IMR-90 (cell line): ENCODE measurements around the gene TRPC3. TPM values are rescaled to one million over a fixed set of nuclear protein-coding genes. Genes with fewer than 3 reads are reported as not detected.

ENCODE experiments used
- ATAC-seq: fragments of 200-7000 bp; cut with Tn5 transposase; 2 replicates; pipeline ENCODE4 v1.9.1; 2020; ENCODE audit warnings: low read depth, mild to moderate bottlenecking, moderate library complexity
- BruUV-seq: library from RNA; stranded (reverse); fragments of 400-500 nt; replicated peaks from 2 replicates; lab custom pipeline; 2021; lab: Mats Ljungman, UMichigan
- CTCF ChIA-PET: fragments of 300-600 bp; formaldehyde crosslinking; extraction: SDS; loops from one replicate; lab custom pipeline; 2021; ENCODE audit warnings: antibody characterized with exemption; lab: Yijun Ruan, JAX
- POLR2A ChIA-PET: fragments of 300-600 bp; sonication (Branson Sonifier 250); formaldehyde crosslinking; loops from one replicate; lab custom pipeline; 2022; ENCODE audit warnings: antibody characterized with exemption; ENCODE audit not compliant: unreplicated experiment; lab: Charles Lee
- DNase-seq: peaks from one replicate; pipeline ENCODE4 v3.0.0; 2013
- H2AFZ ChIP-seq: replicated peaks from 2 replicates; pipeline ENCODE3; 2013; ENCODE audit warnings: low read length, mild to moderate bottlenecking; ENCODE audit not compliant: poor library complexity
- H2AK5ac ChIP-seq: 2 replicates; pipeline ENCODE4 v1.6.1; 2013; ENCODE audit warnings: low read depth, low read length, inconsistent platforms
- H2AK9ac ChIP-seq: replicated peaks from 2 replicates; pipeline ENCODE3; 2013; ENCODE audit warnings: mild to moderate bottlenecking, low read depth, low read length, moderate library complexity; ENCODE audit not compliant: poor library complexity
- H2BK120ac ChIP-seq: 2 replicates; pipeline ENCODE4 v1.6.1; 2013; ENCODE audit warnings: low read depth, low read length, inconsistent platforms
- H2BK15ac ChIP-seq: 3 replicates; pipeline ENCODE4 v1.6.1; 2013; ENCODE audit warnings: low read depth, low read length, inconsistent platforms
- H2BK20ac ChIP-seq: 2 replicates; pipeline ENCODE4 v1.6.1; 2013; ENCODE audit warnings: low read depth, mild to moderate bottlenecking, inconsistent platforms, low read length, moderate library complexity
- H2BK5ac ChIP-seq: 2 replicates; pipeline ENCODE4 v1.6.1; 2013; ENCODE audit warnings: mild to moderate bottlenecking, low read depth, low read length, inconsistent platforms; ENCODE audit not compliant: poor library complexity, severe bottlenecking
- H3K14ac ChIP-seq: replicated peaks from 2 replicates; pipeline ENCODE4 v1.6.1; 2013; ENCODE audit warnings: low read depth, low read length, inconsistent platforms
- H3K18ac ChIP-seq: 2 replicates; pipeline ENCODE4 v1.6.1; 2013; ENCODE audit warnings: low read depth, low read length, control low read depth
- H3K23ac ChIP-seq: 2 replicates; pipeline ENCODE4 v1.6.1; 2013; ENCODE audit warnings: low read depth, low read length, inconsistent platforms
- H3K27ac ChIP-seq: 2 replicates; pipeline ENCODE4 v1.5.1; 2013; ENCODE audit warnings: mild to moderate bottlenecking, control low read depth, low read length; ENCODE audit not compliant: insufficient read depth
- H3K27me3 ChIP-seq: 2 replicates; pipeline ENCODE4 v1.6.1; 2013; ENCODE audit warnings: low read length; ENCODE audit not compliant: control insufficient read depth, insufficient read depth
- H3K36me3 ChIP-seq: 2 replicates; pipeline ENCODE4 v1.6.1; 2013; ENCODE audit warnings: low read length, mixed read lengths; ENCODE audit not compliant: control insufficient read depth, insufficient read depth
- H3K4ac ChIP-seq: 2 replicates; pipeline ENCODE4 v1.6.1; 2013; ENCODE audit warnings: low read depth, low read length, inconsistent platforms
- H3K4me1 ChIP-seq: 2 replicates; pipeline ENCODE4 v1.6.1; 2013; ENCODE audit warnings: low read length, mixed read lengths; ENCODE audit not compliant: control insufficient read depth, insufficient read depth
- H3K4me2 ChIP-seq: 2 replicates; pipeline ENCODE4 v1.6.1; 2013; ENCODE audit warnings: low read depth, mild to moderate bottlenecking, control low read depth, low read length, moderate library complexity
- H3K4me3 ChIP-seq: 2 replicates; pipeline ENCODE4 v1.5.1; 2013; ENCODE audit warnings: low read depth, mild to moderate bottlenecking, control low read depth, low read length, moderate library complexity; ENCODE audit not compliant: insufficient read depth
- H3K56ac ChIP-seq: 2 replicates; pipeline ENCODE4 v1.6.1; 2013; ENCODE audit warnings: low read length, inconsistent platforms; ENCODE audit not compliant: insufficient read depth; ENCODE audit errors: extremely low read depth
- H3K79me1 ChIP-seq, 2 experiments: 2 replicates each; pipeline ENCODE4 v1.6.1; 2013; ENCODE audit warnings: low read length in 2 of 2, inconsistent platforms in 1 of 2, low read depth in 1 of 2
- H3K9ac ChIP-seq: 2 replicates; pipeline ENCODE4 v1.6.1; 2013; ENCODE audit warnings: low read depth, low read length, control low read depth
- H3K9me1 ChIP-seq: 2 replicates; pipeline ENCODE4 v1.6.1; 2013; ENCODE audit warnings: low read length, inconsistent platforms; ENCODE audit not compliant: insufficient read depth
- H3K9me3 ChIP-seq: 2 replicates; pipeline ENCODE4 v1.6.1; 2013; ENCODE audit warnings: low read length; ENCODE audit not compliant: control insufficient read depth, insufficient read depth
- H4K20me1 ChIP-seq: 2 replicates; pipeline ENCODE4 v1.6.1; 2013; ENCODE audit warnings: low read length, inconsistent platforms; ENCODE audit not compliant: insufficient read depth
- H4K5ac ChIP-seq: 2 replicates; pipeline ENCODE4 v1.6.1; 2013; ENCODE audit warnings: mild to moderate bottlenecking, low read depth, low read length, control low read depth
- H4K8ac ChIP-seq, 2 experiments: 2 replicates each; pipeline ENCODE4 v1.6.1; 2013; ENCODE audit warnings: low read depth in 2 of 2, low read length in 2 of 2, control low read depth in 1 of 2, inconsistent platforms in 1 of 2
- H4K91ac ChIP-seq: 2 replicates; pipeline ENCODE4 v1.6.1; 2013; ENCODE audit warnings: low read depth, low read length, inconsistent platforms; ENCODE audit not compliant: insufficient read depth
- BHLHE40 ChIP-seq: fragments of 150-350 bp; IDR thresholded peaks from 2 replicates; pipeline ENCODE4 v1.6.1; 2016; ENCODE audit warnings: mild to moderate bottlenecking, low read depth, low read length
- CEBPB ChIP-seq: IDR thresholded peaks from 2 replicates; pipeline ENCODE4 v1.6.1; 2012; ENCODE audit warnings: low read depth, low read length, improper control_type of control experiment
- CHD1 ChIP-seq: IDR thresholded peaks from 2 replicates; pipeline ENCODE4 v1.6.1; 2012; ENCODE audit warnings: low read depth, low read length, improper control_type of control experiment
- FOS ChIP-seq: fragments of 150-350 bp; IDR thresholded peaks from 2 replicates; pipeline ENCODE4 v1.6.1; 2016; ENCODE audit warnings: low read depth, low read length
- MAFK ChIP-seq: IDR thresholded peaks from 2 replicates; pipeline ENCODE4 v1.6.1; 2012; ENCODE audit warnings: low read depth, low read length, improper control_type of control experiment
- MAZ ChIP-seq: IDR thresholded peaks from 2 replicates; pipeline ENCODE4 v1.6.1; 2012; ENCODE audit warnings: low read depth, mild to moderate bottlenecking, low read length, improper control_type of control experiment, moderate library complexity, borderline replicate concordance
- MXI1 ChIP-seq: IDR thresholded peaks from 2 replicates; pipeline ENCODE4 v1.6.1; 2012; ENCODE audit warnings: low read depth, mild to moderate bottlenecking, low read length, moderate library complexity, borderline replicate concordance
- NFE2L2 ChIP-seq: fragments of 150-350 bp; IDR thresholded peaks from 2 replicates; pipeline ENCODE4 v1.6.1; 2016; ENCODE audit warnings: low read depth, mild to moderate bottlenecking, low read length
- POLR2A ChIP-seq: IDR thresholded peaks from 2 replicates; pipeline ENCODE4 v1.6.1; 2012; ENCODE audit warnings: mild to moderate bottlenecking, low read depth, low read length
- RAD21 ChIP-seq: IDR thresholded peaks from 2 replicates; pipeline ENCODE4 v1.6.1; 2012; ENCODE audit warnings: low read length, improper control_type of control experiment
- RCOR1 ChIP-seq: IDR thresholded peaks from 2 replicates; pipeline ENCODE4 v1.6.1; 2012; ENCODE audit warnings: mild to moderate bottlenecking, low read length, improper control_type of control experiment; ENCODE audit not compliant: insufficient replicate concordance
- RFX5 ChIP-seq: IDR thresholded peaks from 2 replicates; pipeline ENCODE4 v1.8.0; 2012; ENCODE audit warnings: low read depth, mild to moderate bottlenecking, low read length, moderate library complexity
- SMC3 ChIP-seq: fragments of 150-350 bp; IDR thresholded peaks from 2 replicates; pipeline ENCODE4 v1.6.1; 2016; ENCODE audit warnings: low read depth, mild to moderate bottlenecking, antibody characterized with exemption, low read length, moderate library complexity
- WGBS, 2 experiments: methylation state at CpG; one replicate each; pipeline versions ENCODE4 v1.1.5 to v1.1.7; 2013; ENCODE audit warnings: missing lambda C conversion rate in 2 of 2; ENCODE audit not compliant: insufficient read length in 1 of 2; ENCODE audit errors: extremely low coverage in 2 of 2; 5-methylcytosine and 5-hydroxymethylcytosine counted together
- dilution Hi-C: fragments of 300-500 bp; cut with HindIII; formaldehyde crosslinking; loops from one replicate; pipeline ENCODE4 v1.14.3; 2018; ENCODE audit warnings: low sequenced_read_pairs; ENCODE audit not compliant: unreplicated experiment
- in situ Hi-C: fragments of 300-500 bp; cut with MboI; formaldehyde crosslinking; loops from 3 replicates; pipeline ENCODE4 v1.14.3; 2019; ENCODE audit warnings: low sequenced_read_pairs, inconsistent platforms, mixed read lengths
- intact Hi-C: fragments of 100-400 bp; cut with micrococcal nuclease; formaldehyde crosslinking; loops from 2 replicates; pipeline ENCODE4 v1.10.0; 2022
- polyA plus RNA-seq, 3 experiments: library from polyadenylated mRNA; depleted of rRNA; stranded (reverse); fragments of >200 nt; gene quantifications; 2 replicates each; pipeline ENCODE4 v1.2.3, GENCODE V29; 2012; ENCODE audit warnings: low replicate concordance in 1 of 3
- total RNA-seq: library from RNA; depleted of rRNA; stranded (reverse); fragments of >200 nt; gene quantifications from 2 replicates; pipeline ENCODE4 v1.2.3, GENCODE V29; 2012
- TF ChIP-seq, protein P1 (sequence below): fragments of 150-350 bp; IDR thresholded peaks from 2 replicates; pipeline ENCODE4 v1.6.1; 2017; ENCODE audit warnings: mild to moderate bottlenecking, antibody characterized with exemption, low read length, low read depth
- TF ChIP-seq, protein P2 (sequence below): fragments of 150-350 bp; IDR thresholded peaks from 2 replicates; pipeline ENCODE4 v1.6.1; 2016; ENCODE audit warnings: low read depth, mild to moderate bottlenecking, low read length, moderate library complexity, borderline replicate concordance
- TF ChIP-seq, protein P3 (sequence below): conservative IDR thresholded peaks from 2 replicates; pipeline ENCODE4 v1.5.1; 2012; ENCODE audit warnings: mild to moderate bottlenecking, low read depth, low read length, improper control_type of control experiment

The TRPC3 gene
- total and polyA plus RNA-seq, 2 of the 4 experiments (the other 2 are of a cell fraction) = 1.1 to 2.7 TPM

DNA sequence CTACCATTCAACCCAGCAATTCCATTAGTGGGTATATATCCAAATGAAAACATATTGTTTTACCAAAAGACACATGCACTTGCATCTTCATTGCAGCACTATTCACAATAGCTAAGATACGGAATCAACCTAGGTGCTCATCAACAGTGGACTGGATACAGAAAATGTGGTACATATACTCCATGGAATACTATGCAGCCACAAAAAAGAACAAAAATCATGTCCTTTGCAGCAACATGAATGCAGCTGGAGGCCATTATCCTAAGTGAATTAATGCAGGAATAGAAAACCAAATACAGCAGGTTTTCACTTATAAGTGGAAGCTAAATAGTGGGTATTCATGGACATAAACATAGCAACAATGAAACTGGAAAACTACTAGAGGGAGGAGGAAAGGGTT lies 43.5 kb downstream of the TRPC3 start:
- Histone ChIP-seq H3K56ac (no peak overlapping the region), H3K4me3 (no peak overlapping the region), H2AK9ac (no peak overlapping the region), H3K79me1 (no peaks in the 10 kb centered on the region), H3K14ac (no peak overlapping the region), H2BK5ac (no peak overlapping the region), H4K20me1 (no peaks in the 10 kb centered on the region), H3K9me1 (no peaks in the 10 kb centered on the region), H3K4me1 (no peaks in the 10 kb centered on the region), H2BK15ac (no peak overlapping the region), H3K4ac (no peak overlapping the region), H3K4me2 (no peak overlapping the region), H3K18ac (no peak overlapping the region), H4K91ac (no peak overlapping the region), H4K5ac (no peak overlapping the region), H3K9ac (no peak overlapping the region), H2AK5ac (no peak overlapping the region), H3K36me3 (no peaks in the 10 kb centered on the region), H2AFZ (no peak overlapping the region), H3K9me3 (no peaks in the 10 kb centered on the region), H3K27ac (no peak overlapping the region), H3K23ac (no peak overlapping the region), H2BK20ac (no peak overlapping the region), H2BK120ac (no peak overlapping the region), H4K8ac (no peak overlapping the region), H3K27me3 (no peaks in the 10 kb centered on the region)
- ChIA-PET POLR2A (no interaction called here), CTCF (interaction anchor here (0.9 kb wide), 1 partner anchor 316 kb away, joined by 3 read pairs; no protein-coding TSS in a partner anchor)
- BruUV-seq = no TSS peak
- dilution Hi-C loops = no loop called here
- ATAC-seq (no peak), DNase-seq (no peak)
- intact Hi-C loops = loop anchor here (10.0 kb wide), 2 partner anchors 546 to 796 kb away; partner anchors contain the start of gene IL2
- no CpG with 5 or more reads among the region's 1 CpG for WGBS, 2 experiments
- TF ChIP-seq, protein P1, sequence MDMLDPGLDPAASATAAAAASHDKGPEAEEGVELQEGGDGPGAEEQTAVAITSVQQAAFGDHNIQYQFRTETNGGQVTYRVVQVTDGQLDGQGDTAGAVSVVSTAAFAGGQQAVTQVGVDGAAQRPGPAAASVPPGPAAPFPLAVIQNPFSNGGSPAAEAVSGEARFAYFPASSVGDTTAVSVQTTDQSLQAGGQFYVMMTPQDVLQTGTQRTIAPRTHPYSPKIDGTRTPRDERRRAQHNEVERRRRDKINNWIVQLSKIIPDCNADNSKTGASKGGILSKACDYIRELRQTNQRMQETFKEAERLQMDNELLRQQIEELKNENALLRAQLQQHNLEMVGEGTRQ = no peak
- TF ChIP-seq RCOR1 (no peak), NFE2L2 (no peak), RAD21 (no peak), FOS (no peak), MXI1 (no peak), BHLHE40 (no peak), RFX5 (no peak), SMC3 (no peak), POLR2A (no peak), CEBPB (no peak), CHD1 (no peak), MAZ (no peak), MAFK (no peak)
- TF ChIP-seq, protein P2, sequence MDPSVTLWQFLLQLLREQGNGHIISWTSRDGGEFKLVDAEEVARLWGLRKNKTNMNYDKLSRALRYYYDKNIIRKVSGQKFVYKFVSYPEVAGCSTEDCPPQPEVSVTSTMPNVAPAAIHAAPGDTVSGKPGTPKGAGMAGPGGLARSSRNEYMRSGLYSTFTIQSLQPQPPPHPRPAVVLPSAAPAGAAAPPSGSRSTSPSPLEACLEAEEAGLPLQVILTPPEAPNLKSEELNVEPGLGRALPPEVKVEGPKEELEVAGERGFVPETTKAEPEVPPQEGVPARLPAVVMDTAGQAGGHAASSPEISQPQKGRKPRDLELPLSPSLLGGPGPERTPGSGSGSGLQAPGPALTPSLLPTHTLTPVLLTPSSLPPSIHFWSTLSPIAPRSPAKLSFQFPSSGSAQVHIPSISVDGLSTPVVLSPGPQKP = no peak
- TF ChIP-seq, protein P3, sequence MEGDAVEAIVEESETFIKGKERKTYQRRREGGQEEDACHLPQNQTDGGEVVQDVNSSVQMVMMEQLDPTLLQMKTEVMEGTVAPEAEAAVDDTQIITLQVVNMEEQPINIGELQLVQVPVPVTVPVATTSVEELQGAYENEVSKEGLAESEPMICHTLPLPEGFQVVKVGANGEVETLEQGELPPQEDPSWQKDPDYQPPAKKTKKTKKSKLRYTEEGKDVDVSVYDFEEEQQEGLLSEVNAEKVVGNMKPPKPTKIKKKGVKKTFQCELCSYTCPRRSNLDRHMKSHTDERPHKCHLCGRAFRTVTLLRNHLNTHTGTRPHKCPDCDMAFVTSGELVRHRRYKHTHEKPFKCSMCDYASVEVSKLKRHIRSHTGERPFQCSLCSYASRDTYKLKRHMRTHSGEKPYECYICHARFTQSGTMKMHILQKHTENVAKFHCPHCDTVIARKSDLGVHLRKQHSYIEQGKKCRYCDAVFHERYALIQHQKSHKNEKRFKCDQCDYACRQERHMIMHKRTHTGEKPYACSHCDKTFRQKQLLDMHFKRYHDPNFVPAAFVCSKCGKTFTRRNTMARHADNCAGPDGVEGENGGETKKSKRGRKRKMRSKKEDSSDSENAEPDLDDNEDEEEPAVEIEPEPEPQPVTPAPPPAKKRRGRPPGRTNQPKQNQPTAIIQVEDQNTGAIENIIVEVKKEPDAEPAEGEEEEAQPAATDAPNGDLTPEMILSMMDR = no peak
- in situ Hi-C loops = loop anchor here (25.0 kb wide), 2 partner anchors 679 to 804 kb away; no protein-coding TSS in a partner anchor
